ENCODE results near the gene FRMD5. TPM values are rescaled to one million over a fixed set of nuclear protein-coding genes. Genes with fewer than 3 reads are reported as not detected.

The FRMD5 gene
- total RNA-seq, 1 experiment from 2014 or later, result 3.9 TPM

DNA sequence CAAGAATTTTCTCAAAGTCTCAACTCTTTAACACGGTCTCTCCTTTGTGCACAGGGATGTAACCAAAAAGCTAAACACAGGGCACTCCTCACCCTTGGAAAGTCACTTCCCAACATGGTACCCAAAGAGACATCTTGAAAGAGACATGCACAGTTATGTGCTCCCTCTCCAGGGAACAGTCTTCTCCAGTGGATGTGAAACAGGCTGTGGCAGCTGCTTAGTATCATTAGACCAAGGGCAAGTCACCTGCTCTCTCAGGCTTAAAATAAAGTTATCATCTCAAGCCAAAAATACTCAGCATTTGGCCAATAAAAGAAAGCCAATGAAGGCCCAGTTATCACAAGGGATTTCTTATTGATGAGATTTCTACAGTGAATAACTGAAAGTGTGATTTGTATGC lies 239.9 kb downstream of the FRMD5 start:
- TF ChIP-seq CTCF (conservative IDR thresholded peaks at IDR 0.05), result no peak
- no peak overlapping the region for H2BK12ac ChIP-seq (ENCODE audit: insufficient read length, low read depth, low read length)
- no peaks in the 10 kb centered on the region for H3K27me3 ChIP-seq (ENCODE audit: insufficient read depth, low read length)
- no peak for DNase-seq
- H3K36me3 Mint-ChIP-seq (ENCODE audit: insufficient read depth in 1 of 3, low read depth in 3 of 3), result peaks cover 0 to 2% (median 0%) of the 10 kb centered on the region in 3 experiments; a peak in 2 of 7 replicates
- peaks cover 4% of the 10 kb centered on the region; the same call in 1 of the 2 replicates for H3K4me1 ChIP-seq (ENCODE audit: insufficient read depth, low read length)
- no peak overlapping the region for H4K91ac ChIP-seq (ENCODE audit: insufficient read length, low read depth, low read length)
- no peaks in the 10 kb centered on the region for H4K20me1 ChIP-seq (ENCODE audit: control insufficient read depth, insufficient read depth, insufficient read length)
- no peaks in the 10 kb centered on the region for H3K23me2 ChIP-seq (ENCODE audit: insufficient read length, low read depth, low read length, poor library complexity, severe bottlenecking)
- H3K14ac ChIP-seq (ENCODE audit: insufficient read depth, low read length), result no peak overlapping the region
- H3K79me2 ChIP-seq (ENCODE audit: insufficient read depth, low read length), result no peaks in the 10 kb centered on the region
- H3K4me2 ChIP-seq (ENCODE audit: insufficient read depth, insufficient read length, low read length), result no peak overlapping the region
- no peak overlapping the region for H3K9ac ChIP-seq (ENCODE audit: extremely low read depth, insufficient read length, low read length)
- no peak overlapping the region for H2BK15ac ChIP-seq (ENCODE audit: low read depth, low read length)
- H2BK5ac ChIP-seq (ENCODE audit: insufficient read length, low read length), result no peak overlapping the region
- no peak overlapping the region for H4K5ac ChIP-seq (ENCODE audit: insufficient read length, low read depth, low read length)
- H3K18ac ChIP-seq (ENCODE audit: insufficient read length, low read depth, low read length), result no peak overlapping the region
- H3T11ph ChIP-seq (ENCODE audit: low read length), result no peak overlapping the region
- no peaks in the 10 kb centered on the region for H3K9me3 ChIP-seq (ENCODE audit: control insufficient read depth, low read depth, low read length)
- H3K4me3 Mint-ChIP-seq, result no peak overlapping the region
- no peaks in the 10 kb centered on the region for H3K79me1 ChIP-seq (ENCODE audit: insufficient read depth, low read depth, low read length, poor library complexity, severe bottlenecking)
- no peak overlapping the region for H3K23ac ChIP-seq (ENCODE audit: insufficient read length, low read depth, low read length)
- no peaks in the 10 kb centered on the region; the same call in 1 of the 2 replicates for H3K27me3 Mint-ChIP-seq (ENCODE audit: low read depth)
- no CpG with 5 or more reads among the region's 1 CpG for WGBS (ENCODE audit: extremely low coverage, insufficient read length, low lambda C conversion rate)
- H3K56ac ChIP-seq (ENCODE audit: insufficient read length, low read depth, low read length), result no peak overlapping the region
- no peak overlapping the region for H4K8ac ChIP-seq (replicated peaks; ENCODE audit: insufficient read length, low read depth, low read length)
- no peak overlapping the region for H2AFZ ChIP-seq (ENCODE audit: low read length)
- no peaks in the 10 kb centered on the region for H3K9me3 Mint-ChIP-seq
- no peak overlapping the region for H3K27ac Mint-ChIP-seq
- H2BK20ac ChIP-seq (ENCODE audit: low read depth, low read length, poor library complexity, severe bottlenecking), result no peak overlapping the region
- H3K4ac ChIP-seq (ENCODE audit: low read depth, low read length), result no peak overlapping the region
- no peak overlapping the region for H2AK5ac ChIP-seq (ENCODE audit: insufficient read length, low read length)
- H3K4me1 Mint-ChIP-seq, result peaks cover 16 to 30% of the 10 kb centered on the region in 2 experiments
- H2BK120ac ChIP-seq (ENCODE audit: low read depth, low read length, poor library complexity, severe bottlenecking), result no peak overlapping the region
- H3K27ac ChIP-seq (ENCODE audit: insufficient read length, low read depth, low read length), result no peak overlapping the region
